HG02870 (cell line): ENCODE results near the gene GABRR2.
"Not testable (repeated sequence)": the region's sequence is repeated elsewhere in the genome, so short reads cannot be mapped to it uniquely, and the experiment has no call there.

ENCODE experiments used
- ATAC-seq: cut with Tn5 transposase; IDR thresholded peaks from one replicate; pipeline ENCODE4 v1.9.1; 2021; ENCODE audit warnings: mild to moderate bottlenecking, moderate library complexity; ENCODE audit not compliant: unreplicated experiment

GABRR2 gene

GRCh38 chr6:89295981-89296380, 19.1 kb downstream of the GABRR2 start:
- ATAC-seq, result no peak

- not testable (repeated sequence) for ATAC-seq
These were observed 20.0 kb downstream of the GABRR2 start for GRCh38 chr6:89295116-89295515.

GRCh38 chr6:89291256-89291819, 23.8 kb downstream of the GABRR2 start:
- no peak for ATAC-seq

- ATAC-seq, result no peak
These were observed 24.5 kb downstream of the GABRR2 start for GRCh38 chr6:89290401-89291155.

GRCh38 chr6:89289710-89290109, 25.4 kb downstream of the GABRR2 start:
- no peak for ATAC-seq

GRCh38 chr6:89287351-89288028, 27.6 kb downstream of the GABRR2 start:
- no peak for ATAC-seq

- ATAC-seq, result no peak
These were observed 28.6 kb downstream of the GABRR2 start for GRCh38 chr6:89286516-89286915.

- ATAC-seq, result no peak
These were observed 29.9 kb downstream of the GABRR2 start for GRCh38 chr6:89284963-89285735.

GRCh38 chr6:89284081-89284480, 31.0 kb downstream of the GABRR2 start:
- no peak for ATAC-seq

- no peak for ATAC-seq
These were observed 32.4 kb downstream of the GABRR2 start for GRCh38 chr6:89282749-89283148.

- ATAC-seq, result peak; percentile 99
These were observed 33.3 kb downstream of the GABRR2 start for GRCh38 chr6:89281779-89282246.

- ATAC-seq, result no peak
These were observed 36.1 kb downstream of the GABRR2 start for GRCh38 chr6:89278956-89279355.

GRCh38 chr6:89275900-89276299, 39.2 kb downstream of the GABRR2 start:
- no peak for ATAC-seq

GRCh38 chr6:89273816-89274215, 41.3 kb downstream of the GABRR2 start:
- no peak for ATAC-seq

- ATAC-seq, result no peak
These were observed 42.5 kb downstream of the GABRR2 start for GRCh38 chr6:89272596-89272995.

- peak; percentile 52 for ATAC-seq
These were observed 44.0 kb downstream of the GABRR2 start for GRCh38 chr6:89270951-89271721.

- ATAC-seq, result no peak
These were observed 45.1 kb downstream of the GABRR2 start for GRCh38 chr6:89269981-89270380.

GRCh38 chr6:89269252-89269651, 45.8 kb downstream of the GABRR2 start:
- no peak for ATAC-seq

GRCh38 chr6:89268776-89269175, 46.3 kb downstream of the GABRR2 start:
- no peak for ATAC-seq

- no peak for ATAC-seq
These were observed 47.2 kb downstream of the GABRR2 start for GRCh38 chr6:89267918-89268317.
